Measurements from ENCODE around the gene PGLYRP2.

GRCh38 chr19:15502264-15502663 is 23.0 kb upstream of the PGLYRP2 start:
- TF ChIP-seq POLR2A (IDR thresholded peaks at IDR 0.05): no peak
- TF ChIP-seq, protein P1, sequence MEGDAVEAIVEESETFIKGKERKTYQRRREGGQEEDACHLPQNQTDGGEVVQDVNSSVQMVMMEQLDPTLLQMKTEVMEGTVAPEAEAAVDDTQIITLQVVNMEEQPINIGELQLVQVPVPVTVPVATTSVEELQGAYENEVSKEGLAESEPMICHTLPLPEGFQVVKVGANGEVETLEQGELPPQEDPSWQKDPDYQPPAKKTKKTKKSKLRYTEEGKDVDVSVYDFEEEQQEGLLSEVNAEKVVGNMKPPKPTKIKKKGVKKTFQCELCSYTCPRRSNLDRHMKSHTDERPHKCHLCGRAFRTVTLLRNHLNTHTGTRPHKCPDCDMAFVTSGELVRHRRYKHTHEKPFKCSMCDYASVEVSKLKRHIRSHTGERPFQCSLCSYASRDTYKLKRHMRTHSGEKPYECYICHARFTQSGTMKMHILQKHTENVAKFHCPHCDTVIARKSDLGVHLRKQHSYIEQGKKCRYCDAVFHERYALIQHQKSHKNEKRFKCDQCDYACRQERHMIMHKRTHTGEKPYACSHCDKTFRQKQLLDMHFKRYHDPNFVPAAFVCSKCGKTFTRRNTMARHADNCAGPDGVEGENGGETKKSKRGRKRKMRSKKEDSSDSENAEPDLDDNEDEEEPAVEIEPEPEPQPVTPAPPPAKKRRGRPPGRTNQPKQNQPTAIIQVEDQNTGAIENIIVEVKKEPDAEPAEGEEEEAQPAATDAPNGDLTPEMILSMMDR (IDR thresholded peaks at IDR 0.05): no peak

Measured in lower leg skin (tissue), 3 donors.